Measurements from ENCODE around the gene C12orf76. TPM values are rescaled to one million over a fixed set of nuclear protein-coding genes. Genes with fewer than 3 reads are reported as not detected.
"Not testable (repeated sequence)": the region's sequence is repeated elsewhere in the genome, so short reads cannot be mapped to it uniquely, and the experiment has no call there.

C12orf76 gene
- total RNA-seq, 2 experiments from 2014 or later, result 9.7 to 11.0 TPM

DNA sequence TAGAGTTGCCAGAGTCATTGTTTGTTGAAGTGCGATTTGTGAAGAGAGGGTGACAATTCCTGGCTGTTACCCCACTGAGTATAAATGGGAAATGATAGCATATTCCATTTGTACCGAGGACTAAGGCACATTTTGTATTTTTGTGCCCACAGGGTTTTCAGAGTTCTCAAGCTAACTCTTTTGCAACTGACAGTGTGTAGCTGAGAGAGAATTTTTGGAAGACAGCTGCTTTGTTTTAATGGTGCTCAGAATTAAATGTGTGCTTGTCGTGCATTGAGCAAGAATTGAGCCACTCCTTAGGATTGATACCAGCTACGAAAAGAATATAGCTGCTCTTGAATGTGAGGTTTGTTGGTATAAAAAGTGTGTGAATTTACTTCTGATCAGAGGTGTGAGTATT is 27.4 kb downstream of the C12orf76 start:
- POLR2A ChIA-PET, result interaction anchor here (1.3 kb wide), 1 partner anchor 9 kb away, joined by 4 read pairs; no protein-coding TSS in a partner anchor
- H3K9me3 Mint-ChIP-seq, result no peaks in the 10 kb centered on the region
- CTCF ChIA-PET, result no interaction called here
- H3K27me3 Mint-ChIP-seq, result no peaks in the 10 kb centered on the region
- no peak overlapping the region for H3K4me3 Mint-ChIP-seq
- intact Hi-C loops (cut with micrococcal nuclease), result no loop called here
- no peak for ATAC-seq
- H3K27ac Mint-ChIP-seq, result no peak overlapping the region
- TF ChIP-seq, protein P1, sequence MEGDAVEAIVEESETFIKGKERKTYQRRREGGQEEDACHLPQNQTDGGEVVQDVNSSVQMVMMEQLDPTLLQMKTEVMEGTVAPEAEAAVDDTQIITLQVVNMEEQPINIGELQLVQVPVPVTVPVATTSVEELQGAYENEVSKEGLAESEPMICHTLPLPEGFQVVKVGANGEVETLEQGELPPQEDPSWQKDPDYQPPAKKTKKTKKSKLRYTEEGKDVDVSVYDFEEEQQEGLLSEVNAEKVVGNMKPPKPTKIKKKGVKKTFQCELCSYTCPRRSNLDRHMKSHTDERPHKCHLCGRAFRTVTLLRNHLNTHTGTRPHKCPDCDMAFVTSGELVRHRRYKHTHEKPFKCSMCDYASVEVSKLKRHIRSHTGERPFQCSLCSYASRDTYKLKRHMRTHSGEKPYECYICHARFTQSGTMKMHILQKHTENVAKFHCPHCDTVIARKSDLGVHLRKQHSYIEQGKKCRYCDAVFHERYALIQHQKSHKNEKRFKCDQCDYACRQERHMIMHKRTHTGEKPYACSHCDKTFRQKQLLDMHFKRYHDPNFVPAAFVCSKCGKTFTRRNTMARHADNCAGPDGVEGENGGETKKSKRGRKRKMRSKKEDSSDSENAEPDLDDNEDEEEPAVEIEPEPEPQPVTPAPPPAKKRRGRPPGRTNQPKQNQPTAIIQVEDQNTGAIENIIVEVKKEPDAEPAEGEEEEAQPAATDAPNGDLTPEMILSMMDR (IDR thresholded peaks at IDR 0.05), result no peak
- H3K36me3 Mint-ChIP-seq (ENCODE audit: low read depth), result peaks cover 21% of the 10 kb centered on the region
- peaks cover 2% of the 10 kb centered on the region for H3K4me1 Mint-ChIP-seq (ENCODE audit: low read depth)
- no peak for DNase-seq

DNA sequence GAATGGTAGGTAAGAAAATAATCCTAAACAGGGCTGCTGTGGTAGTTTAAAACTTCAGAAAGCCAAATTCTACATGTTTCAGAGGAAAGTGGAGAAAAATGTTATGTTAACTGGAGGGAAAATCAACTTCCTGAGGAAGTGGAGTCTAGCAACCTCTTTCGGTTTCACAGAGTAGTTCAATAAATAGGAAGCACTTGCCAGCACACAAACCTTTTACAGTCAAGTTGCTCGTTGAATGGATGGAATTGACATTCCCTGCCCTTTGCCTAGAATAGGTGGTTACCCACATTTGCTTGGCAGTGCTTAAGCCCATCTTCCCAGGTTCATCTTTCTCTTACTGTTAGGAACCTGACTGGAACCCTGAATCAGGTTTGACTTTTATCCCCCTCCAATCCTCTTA is 33.2 kb downstream of the C12orf76 start:
- no peak for DNase-seq
- Mint-ChIP-seq H3K4me3 (no peak overlapping the region), H3K27ac (peak overlapping the region; percentile 75), H3K36me3 (ENCODE audit: low read depth) (peaks cover 29% of the 10 kb centered on the region), H3K27me3 (no peaks in the 10 kb centered on the region), H3K9me3 (no peaks in the 10 kb centered on the region), H3K4me1 (ENCODE audit: low read depth) (peaks cover 41% of the 10 kb centered on the region)
- intact Hi-C loops (cut with micrococcal nuclease), result no loop called here
- TF ChIP-seq, protein P1 (IDR thresholded peaks at IDR 0.05), result no peak
- POLR2A ChIA-PET, result no interaction called here
- ATAC-seq, result peak; percentile 56
- CTCF ChIA-PET, result no interaction called here

GRCh38 chr12:110012659-110013058 is 35.7 kb downstream of the C12orf76 start:
- H3K36me3 Mint-ChIP-seq (ENCODE audit: low read depth), result peaks cover 27% of the 10 kb centered on the region
- no peaks in the 10 kb centered on the region for H3K27me3 Mint-ChIP-seq
- peak overlapping the region; percentile 80 for H3K27ac Mint-ChIP-seq
- ChIA-PET CTCF (interaction anchor here (1.1 kb wide), 1 partner anchor 8 kb away, joined by 3 read pairs; no protein-coding TSS in a partner anchor), POLR2A (interaction anchor here (0.5 to 1.2 kb wide), 4 partner anchors 20 to 428 kb away, joined by 3 to 4 read pairs (median 3); no protein-coding TSS in a partner anchor)
- H3K4me3 Mint-ChIP-seq, result no peak overlapping the region
- peaks cover 2% of the 10 kb centered on the region for H3K9me3 Mint-ChIP-seq
- DNase-seq (no peak), ATAC-seq (no peak)
- TF ChIP-seq, protein P1 (IDR thresholded peaks at IDR 0.05), result no peak
- H3K4me1 Mint-ChIP-seq (ENCODE audit: low read depth), result peaks cover 61% of the 10 kb centered on the region
- intact Hi-C loops (cut with micrococcal nuclease), result no loop called here

DNA sequence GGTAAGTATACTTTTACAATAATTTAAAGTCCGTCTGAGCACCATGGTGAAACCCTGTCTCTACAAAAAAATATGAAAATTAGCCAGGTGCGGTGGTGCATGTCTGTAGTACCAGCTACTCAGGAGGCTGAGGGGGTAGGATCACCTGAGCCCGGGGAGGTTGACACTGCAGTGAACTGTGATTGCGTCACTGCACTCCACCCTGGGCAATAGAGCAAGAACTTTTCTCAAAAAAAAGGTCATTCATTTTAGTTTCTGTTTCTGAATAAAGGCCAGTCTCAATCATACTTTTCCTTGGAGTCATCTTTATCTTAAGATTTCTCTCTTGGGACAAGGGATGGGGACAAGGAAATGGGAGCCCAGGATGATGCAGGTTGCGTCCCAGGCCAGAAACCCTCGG is 36.2 kb downstream of the C12orf76 start:
- H3K27me3 Mint-ChIP-seq, result no peaks in the 10 kb centered on the region
- TF ChIP-seq, protein P1 (IDR thresholded peaks at IDR 0.05), result no peak
- H3K4me3 Mint-ChIP-seq, result no peak overlapping the region
- H3K36me3 Mint-ChIP-seq (ENCODE audit: low read depth), result peaks cover 28% of the 10 kb centered on the region
- ChIA-PET POLR2A (interaction anchor here (0.7 to 1.2 kb wide), 3 partner anchors 9 to 36 kb away, joined by 3 to 4 read pairs (median 3); no protein-coding TSS in a partner anchor), CTCF (interaction anchor here (1.1 kb wide), 1 partner anchor 8 kb away, joined by 3 read pairs; no protein-coding TSS in a partner anchor)
- peaks cover 2% of the 10 kb centered on the region for H3K9me3 Mint-ChIP-seq
- DNase-seq (peak; percentile 37), ATAC-seq (no peak)
- intact Hi-C loops (cut with micrococcal nuclease), result no loop called here
- H3K27ac Mint-ChIP-seq, result peak overlapping the region; percentile 80
- peaks cover 63% of the 10 kb centered on the region for H3K4me1 Mint-ChIP-seq (ENCODE audit: low read depth)

DNA sequence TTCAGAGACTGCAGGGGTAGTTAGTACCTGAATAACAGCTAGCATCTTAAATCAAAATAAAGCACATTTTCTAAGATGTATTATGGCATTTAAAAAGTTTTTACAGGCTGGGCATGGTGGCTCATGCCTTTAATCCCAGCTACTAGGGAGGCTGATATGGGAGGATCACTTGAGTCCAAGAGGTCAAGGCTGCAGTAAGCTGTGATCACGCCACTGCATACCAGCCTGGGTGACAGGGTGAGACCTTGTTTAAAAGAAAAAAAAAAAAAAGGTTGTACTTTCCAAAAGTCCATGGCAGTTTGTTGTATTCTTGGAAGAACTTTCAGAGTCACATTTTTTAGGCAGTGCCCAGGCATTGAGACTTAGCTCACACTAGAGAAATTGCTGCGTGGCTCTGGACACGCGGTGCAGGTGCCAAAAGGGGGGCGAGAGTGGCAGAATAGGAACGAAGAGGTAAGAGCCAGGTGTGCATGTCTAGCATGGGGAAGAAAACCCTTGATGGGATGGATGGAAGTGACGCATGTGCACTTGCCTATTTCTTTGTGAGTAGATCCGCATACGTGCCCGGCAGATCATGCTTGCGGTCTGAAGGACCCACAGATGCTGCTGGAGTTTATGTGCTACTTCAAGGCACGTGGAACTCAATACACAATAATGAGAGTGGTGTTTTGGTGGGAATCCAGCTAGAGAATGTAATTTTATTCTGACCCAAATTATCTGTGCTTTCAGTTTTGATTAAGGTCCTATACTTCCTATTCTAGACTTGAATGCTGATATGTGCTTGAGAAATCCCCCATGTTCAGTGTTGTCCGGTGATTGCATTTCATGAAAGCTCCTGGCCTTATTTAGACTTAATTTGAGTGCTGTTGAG is 37.2 kb downstream of the C12orf76 start:
- no peak for DNase-seq
- Mint-ChIP-seq H3K4me1 (ENCODE audit: low read depth) (peaks cover 71% of the 10 kb centered on the region), H3K36me3 (ENCODE audit: low read depth) (peaks cover 33% of the 10 kb centered on the region), H3K27ac (peak overlapping the region; percentile 80), H3K9me3 (peaks cover 2% of the 10 kb centered on the region), H3K27me3 (no peaks in the 10 kb centered on the region), H3K4me3 (peak overlapping the region; percentile 48)
- CTCF ChIA-PET, result interaction anchor here (0.8 to 0.9 kb wide), 2 partner anchors 18 to 30 kb away, joined by 3 read pairs; no protein-coding TSS in a partner anchor
- peak; percentile 31 for ATAC-seq
- POLR2A ChIA-PET, result interaction anchor here (0.6 to 1.2 kb wide), 2 partner anchors 9 to 10 kb away, joined by 4 read pairs; no protein-coding TSS in a partner anchor
- TF ChIP-seq, protein P1 (IDR thresholded peaks at IDR 0.05), result no peak
- intact Hi-C loops (cut with micrococcal nuclease), result no loop called here

DNA sequence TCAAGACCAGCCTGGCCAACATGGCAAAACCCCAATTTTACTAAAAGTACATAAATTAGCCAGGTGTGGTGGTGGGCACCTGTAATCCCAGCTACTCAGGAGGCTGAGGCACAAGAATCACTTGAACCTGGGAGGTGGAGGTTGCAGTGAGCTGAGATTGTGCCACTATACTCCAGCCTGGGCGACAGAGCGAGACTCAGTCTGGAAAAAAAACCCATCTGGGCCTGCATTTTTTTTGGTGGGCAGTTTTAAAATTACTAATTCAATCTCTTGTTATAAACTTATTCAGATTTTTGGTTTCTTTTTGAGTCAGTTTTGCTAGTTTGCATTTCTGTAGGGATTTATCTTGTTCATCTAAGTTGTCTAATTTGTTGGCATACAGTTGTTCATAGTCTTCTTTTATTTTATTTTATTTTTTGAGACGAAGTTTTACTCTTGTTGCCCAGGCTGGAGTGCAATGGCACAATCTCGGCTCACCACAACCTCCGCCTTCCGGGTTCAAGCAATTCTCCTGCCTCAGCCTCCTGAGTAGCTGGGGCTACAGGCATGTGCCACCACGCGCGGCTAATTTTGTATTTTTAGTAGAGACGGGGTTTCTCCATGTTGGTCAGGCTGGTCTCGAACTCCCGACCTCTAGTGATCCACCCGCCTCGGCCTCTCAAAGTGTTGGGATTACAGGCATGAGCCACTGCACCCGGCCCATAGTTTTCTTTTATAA is 39.5 kb downstream of the C12orf76 start:
- DNase-seq, CTCF ChIA-PET, H3K4me3 Mint-ChIP-seq, H3K9me3 Mint-ChIP-seq, POLR2A ChIA-PET, H3K27me3 Mint-ChIP-seq: not testable (repeated sequence)
- ATAC-seq, result peak; percentile 19
- peaks cover 26% of the 10 kb centered on the region for H3K36me3 Mint-ChIP-seq (ENCODE audit: low read depth)
- H3K27ac Mint-ChIP-seq, result peak overlapping the region; percentile 58
- H3K4me1 Mint-ChIP-seq (ENCODE audit: low read depth), result peaks cover 80% of the 10 kb centered on the region
- intact Hi-C loops (cut with micrococcal nuclease), result loop anchor here (5.0 kb wide), 1 partner anchor 37 kb away; no protein-coding TSS in a partner anchor
